Activated T-cell treated with anti-CD3 and anti-CD28 coated beads, Interleukin-2, amount 50 U/mL, for 1 hour (primary cell): ENCODE data around the gene TTC39C.
"Not testable (repeated sequence)": the region's sequence is repeated elsewhere in the genome, so short reads cannot be mapped to it uniquely, and the experiment has no call there.

Experiments used
- DNase-seq: peaks from one replicate; pipeline ENCODE4 v3.0.0-alpha.2; 2020

The TTC39C gene

GRCh38 chr18:24055009-24055804 lies 40.7 kb downstream of the TTC39C start:
- DNase-seq, result no peak

- no peak for DNase-seq
Measured at GRCh38 chr18:24055878-24056277, 41.3 kb downstream of the TTC39C start.

- no peak for DNase-seq
Measured at GRCh38 chr18:24056506-24056905, 42.0 kb downstream of the TTC39C start.

- DNase-seq, result no peak
Measured at GRCh38 chr18:24057804-24058203, 43.2 kb downstream of the TTC39C start.

GRCh38 chr18:24059385-24059784 lies 44.8 kb downstream of the TTC39C start:
- not testable (repeated sequence) for DNase-seq

- DNase-seq, result no peak
Measured at GRCh38 chr18:24060644-24061043, 46.1 kb downstream of the TTC39C start.

GRCh38 chr18:24063121-24063731 lies 48.7 kb downstream of the TTC39C start:
- DNase-seq, result no peak

- DNase-seq, result no peak
Measured at GRCh38 chr18:24064391-24065100, 50.0 kb downstream of the TTC39C start.

- DNase-seq, result no peak
Measured at GRCh38 chr18:24065906-24066305, 51.4 kb downstream of the TTC39C start.

- DNase-seq, result no peak
Measured at GRCh38 chr18:24068945-24069693, 54.6 kb downstream of the TTC39C start.

- no peak for DNase-seq
Measured at GRCh38 chr18:24071029-24071428, 56.5 kb downstream of the TTC39C start.

- DNase-seq, result no peak
Measured at GRCh38 chr18:24071779-24072178, 57.2 kb downstream of the TTC39C start.

- no peak for DNase-seq
Measured at GRCh38 chr18:24072743-24073142, 58.2 kb downstream of the TTC39C start.

- no peak for DNase-seq
Measured at GRCh38 chr18:24073791-24074190, 59.2 kb downstream of the TTC39C start.

- not testable (repeated sequence) for DNase-seq
Measured at GRCh38 chr18:24074757-24075156, 60.2 kb downstream of the TTC39C start.

GRCh38 chr18:24075767-24076597 lies 61.4 kb downstream of the TTC39C start:
- DNase-seq, result peak; percentile 66

GRCh38 chr18:24076950-24077349 lies 62.4 kb downstream of the TTC39C start:
- DNase-seq, result no peak

- DNase-seq, result no peak
Measured at GRCh38 chr18:24078391-24078790, 63.8 kb downstream of the TTC39C start.

GRCh38 chr18:24080861-24081260 lies 66.3 kb downstream of the TTC39C start:
- no peak for DNase-seq

GRCh38 chr18:24083550-24083949 lies 69.0 kb downstream of the TTC39C start:
- DNase-seq, result no peak

- no peak for DNase-seq
Measured at GRCh38 chr18:24086082-24086481, 71.5 kb downstream of the TTC39C start.

GRCh38 chr18:24089076-24089475 lies 74.5 kb downstream of the TTC39C start:
- no peak for DNase-seq
